Liver (tissue), 3 donors: ENCODE measurements around the gene NCAM2.

Experiments used
- ATF3 ChIP-seq: IDR thresholded peaks from 2 replicates; pipeline ENCODE4 v1.6.1; 2016; ENCODE audit warnings: antibody characterized with exemption
- GABPA ChIP-seq, 2 donors: IDR thresholded peaks in 1 of 2; conservative IDR thresholded peaks in 1 of 2; 2 replicates each; pipeline ENCODE4 v1.6.1; 2016; ENCODE audit warnings: antibody characterized with exemption in 2 of 2, mild to moderate bottlenecking in 1 of 2, moderate library complexity in 1 of 2
- HNF4A ChIP-seq, 2 donors: conservative IDR thresholded peaks; 2 replicates each; pipeline ENCODE4 v1.6.1; 2016; ENCODE audit warnings: antibody characterized with exemption in 2 of 2, mild to moderate bottlenecking in 2 of 2
- JUND ChIP-seq, 2 donors: IDR thresholded peaks; 2 replicates each; pipeline ENCODE4 v1.6.1; 2016; ENCODE audit warnings: antibody characterized with exemption in 2 of 2
- MAX ChIP-seq: IDR thresholded peaks from 2 replicates; pipeline ENCODE4 v1.6.1; 2016; ENCODE audit warnings: antibody characterized with exemption
- NR2F2 ChIP-seq: IDR thresholded peaks from 2 replicates; pipeline ENCODE4 v1.6.1; 2016; ENCODE audit warnings: antibody characterized with exemption
- REST ChIP-seq: IDR thresholded peaks from 2 replicates; pipeline ENCODE4 v1.6.1; 2016; ENCODE audit warnings: antibody characterized with exemption, mild to moderate bottlenecking
- SP1 ChIP-seq: IDR thresholded peaks from 2 replicates; pipeline ENCODE4 v1.6.1; 2018; ENCODE audit warnings: antibody characterized with exemption, mild to moderate bottlenecking
- TAF1 ChIP-seq: conservative IDR thresholded peaks from 2 replicates; pipeline ENCODE4 v1.6.1; 2016; ENCODE audit warnings: antibody characterized with exemption, mild to moderate bottlenecking
- YY1 ChIP-seq: IDR thresholded peaks from 2 replicates; pipeline ENCODE4 v1.6.1; 2016; ENCODE audit warnings: antibody characterized with exemption, mild to moderate bottlenecking
- TF ChIP-seq, protein P1 (sequence below): fragments of 150-350 bp; IDR thresholded peaks from 2 replicates; pipeline ENCODE4 v1.5.1; 2017; ENCODE audit warnings: improper control_type of control experiment, low read depth, low read length; ENCODE audit not compliant: missing input control
- TF ChIP-seq, protein P2 (sequence below): IDR thresholded peaks from 2 replicates; pipeline ENCODE4 v1.6.1; 2016; ENCODE audit warnings: antibody characterized with exemption
- donor health status: healthy.
- donor health status: healthy.

GRCh38 chr21:21291883-21292569, 293.8 kb downstream of the NCAM2 start:
- TF ChIP-seq GABPA (IDR thresholded peaks at IDR 0.05 in 1 of 2, conservative IDR thresholded peaks at IDR 0.05 in 1 of 2) (no peak), HNF4A (conservative IDR thresholded peaks at IDR 0.05) (no peak), MAX (no peak), SP1 (no peak), YY1 (no peak), ATF3 (no peak), JUND (IDR thresholded peaks at IDR 0.05) (no peak), TAF1 (no peak), NR2F2 (no peak), REST (no peak)
- TF ChIP-seq, protein P1, sequence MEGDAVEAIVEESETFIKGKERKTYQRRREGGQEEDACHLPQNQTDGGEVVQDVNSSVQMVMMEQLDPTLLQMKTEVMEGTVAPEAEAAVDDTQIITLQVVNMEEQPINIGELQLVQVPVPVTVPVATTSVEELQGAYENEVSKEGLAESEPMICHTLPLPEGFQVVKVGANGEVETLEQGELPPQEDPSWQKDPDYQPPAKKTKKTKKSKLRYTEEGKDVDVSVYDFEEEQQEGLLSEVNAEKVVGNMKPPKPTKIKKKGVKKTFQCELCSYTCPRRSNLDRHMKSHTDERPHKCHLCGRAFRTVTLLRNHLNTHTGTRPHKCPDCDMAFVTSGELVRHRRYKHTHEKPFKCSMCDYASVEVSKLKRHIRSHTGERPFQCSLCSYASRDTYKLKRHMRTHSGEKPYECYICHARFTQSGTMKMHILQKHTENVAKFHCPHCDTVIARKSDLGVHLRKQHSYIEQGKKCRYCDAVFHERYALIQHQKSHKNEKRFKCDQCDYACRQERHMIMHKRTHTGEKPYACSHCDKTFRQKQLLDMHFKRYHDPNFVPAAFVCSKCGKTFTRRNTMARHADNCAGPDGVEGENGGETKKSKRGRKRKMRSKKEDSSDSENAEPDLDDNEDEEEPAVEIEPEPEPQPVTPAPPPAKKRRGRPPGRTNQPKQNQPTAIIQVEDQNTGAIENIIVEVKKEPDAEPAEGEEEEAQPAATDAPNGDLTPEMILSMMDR: no peak
- TF ChIP-seq, protein P2, sequence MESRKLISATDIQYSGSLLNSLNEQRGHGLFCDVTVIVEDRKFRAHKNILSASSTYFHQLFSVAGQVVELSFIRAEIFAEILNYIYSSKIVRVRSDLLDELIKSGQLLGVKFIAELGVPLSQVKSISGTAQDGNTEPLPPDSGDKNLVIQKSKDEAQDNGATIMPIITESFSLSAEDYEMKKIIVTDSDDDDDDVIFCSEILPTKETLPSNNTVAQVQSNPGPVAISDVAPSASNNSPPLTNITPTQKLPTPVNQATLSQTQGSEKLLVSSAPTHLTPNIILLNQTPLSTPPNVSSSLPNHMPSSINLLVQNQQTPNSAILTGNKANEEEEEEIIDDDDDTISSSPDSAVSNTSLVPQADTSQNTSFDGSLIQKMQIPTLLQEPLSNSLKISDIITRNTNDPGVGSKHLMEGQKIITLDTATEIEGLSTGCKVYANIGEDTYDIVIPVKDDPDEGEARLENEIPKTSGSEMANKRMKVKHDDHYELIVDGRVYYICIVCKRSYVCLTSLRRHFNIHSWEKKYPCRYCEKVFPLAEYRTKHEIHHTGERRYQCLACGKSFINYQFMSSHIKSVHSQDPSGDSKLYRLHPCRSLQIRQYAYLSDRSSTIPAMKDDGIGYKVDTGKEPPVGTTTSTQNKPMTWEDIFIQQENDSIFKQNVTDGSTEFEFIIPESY: no peak
